Measurements from ENCODE around the gene TRAPPC2L.

TRAPPC2L gene

DNA sequence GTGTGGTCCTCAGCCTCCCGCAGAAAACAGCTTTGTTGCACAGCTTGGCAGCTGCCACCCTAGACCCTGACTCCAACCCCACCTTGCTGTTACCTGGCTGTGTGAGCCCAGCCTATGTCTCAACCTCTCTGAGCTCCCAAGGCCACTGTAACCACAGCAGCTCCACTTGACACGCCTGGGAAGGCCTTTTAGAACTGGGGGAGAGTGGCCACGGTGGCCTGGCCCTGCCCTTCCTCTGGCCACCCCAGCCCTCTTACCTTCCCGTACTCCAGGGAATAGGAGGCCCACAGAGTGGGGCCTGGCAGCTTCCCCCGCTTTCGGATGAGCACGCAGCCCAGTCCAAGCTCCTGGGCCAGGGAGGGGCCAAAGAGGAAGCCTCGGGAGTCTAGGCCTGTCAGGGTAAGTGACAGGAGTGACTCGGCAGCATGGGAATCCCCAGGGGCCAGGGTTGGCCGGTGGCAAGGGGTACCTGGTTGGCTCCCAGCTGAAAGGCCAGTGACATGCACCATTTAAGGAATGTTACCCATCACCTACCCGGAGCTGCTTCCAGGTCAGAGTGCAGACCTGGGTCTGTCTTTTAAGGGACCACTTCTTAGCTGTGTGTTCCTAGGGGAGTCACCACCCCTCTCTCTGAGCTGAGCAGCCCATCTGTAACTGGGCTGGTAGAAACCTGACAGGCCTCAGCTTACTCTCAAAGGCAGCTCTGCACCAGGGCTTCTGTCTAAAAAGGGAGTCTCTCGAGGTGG lies 46.6 kb upstream of the TRAPPC2L start:
- TF ChIP-seq, protein P1, sequence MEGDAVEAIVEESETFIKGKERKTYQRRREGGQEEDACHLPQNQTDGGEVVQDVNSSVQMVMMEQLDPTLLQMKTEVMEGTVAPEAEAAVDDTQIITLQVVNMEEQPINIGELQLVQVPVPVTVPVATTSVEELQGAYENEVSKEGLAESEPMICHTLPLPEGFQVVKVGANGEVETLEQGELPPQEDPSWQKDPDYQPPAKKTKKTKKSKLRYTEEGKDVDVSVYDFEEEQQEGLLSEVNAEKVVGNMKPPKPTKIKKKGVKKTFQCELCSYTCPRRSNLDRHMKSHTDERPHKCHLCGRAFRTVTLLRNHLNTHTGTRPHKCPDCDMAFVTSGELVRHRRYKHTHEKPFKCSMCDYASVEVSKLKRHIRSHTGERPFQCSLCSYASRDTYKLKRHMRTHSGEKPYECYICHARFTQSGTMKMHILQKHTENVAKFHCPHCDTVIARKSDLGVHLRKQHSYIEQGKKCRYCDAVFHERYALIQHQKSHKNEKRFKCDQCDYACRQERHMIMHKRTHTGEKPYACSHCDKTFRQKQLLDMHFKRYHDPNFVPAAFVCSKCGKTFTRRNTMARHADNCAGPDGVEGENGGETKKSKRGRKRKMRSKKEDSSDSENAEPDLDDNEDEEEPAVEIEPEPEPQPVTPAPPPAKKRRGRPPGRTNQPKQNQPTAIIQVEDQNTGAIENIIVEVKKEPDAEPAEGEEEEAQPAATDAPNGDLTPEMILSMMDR (IDR thresholded peaks at IDR 0.05; ENCODE audit: low read depth, low read length): no peak
- no peak for DNase-seq (ENCODE audit: low read depth, low spot score)
- H3K4me3 ChIP-seq (ENCODE audit: low read depth, low read length): peak overlapping the region; percentile 61
- in situ Hi-C loops (cut with HindIII; ENCODE audit: low sequenced_read_pairs): no loop called here

DNA sequence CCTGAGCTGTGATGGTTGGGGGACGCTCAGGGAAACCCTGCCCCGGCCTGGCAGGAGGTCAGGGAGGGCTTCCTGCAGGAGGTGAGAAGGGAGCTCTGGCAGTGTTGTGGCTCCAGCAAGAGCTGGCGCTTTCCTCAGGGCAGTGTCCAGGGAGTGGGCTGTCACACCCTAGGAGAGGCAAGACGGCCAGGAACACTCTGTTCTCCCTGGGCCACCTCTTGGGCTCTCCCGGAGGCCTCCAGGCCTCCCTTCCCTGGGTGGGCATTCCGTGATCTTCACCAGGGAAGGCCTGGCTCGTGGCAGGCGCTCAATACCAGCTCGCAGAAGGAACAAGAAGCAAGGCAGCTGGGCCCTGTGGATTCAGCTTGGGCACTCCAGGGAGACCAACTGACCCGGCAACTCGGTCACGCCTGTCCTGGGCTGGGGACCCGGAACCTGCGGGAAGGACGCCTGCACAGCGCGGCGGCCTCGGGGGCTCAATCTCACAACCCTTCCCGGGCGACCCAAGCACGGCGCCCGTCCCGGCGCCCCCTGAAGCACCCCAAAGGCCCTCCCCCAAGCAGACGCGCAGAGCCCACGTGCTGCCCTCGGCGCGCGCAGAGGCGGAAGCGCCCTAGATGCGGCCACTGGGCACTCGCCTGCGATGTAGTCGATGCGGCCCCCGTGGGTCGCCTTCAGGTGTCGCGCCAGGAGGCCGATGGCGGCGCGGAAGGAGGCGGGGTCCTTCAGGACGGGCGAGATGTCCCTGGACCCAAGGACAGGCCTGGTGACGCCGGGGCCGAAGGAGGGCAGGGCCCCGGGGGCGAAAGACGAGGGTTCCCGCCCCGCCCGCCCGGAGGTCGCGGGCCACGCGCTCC lies 45.8 kb upstream of the TRAPPC2L start:
- peak; percentile 80 for DNase-seq (ENCODE audit: low read depth, low spot score)
- peak overlapping the region; percentile 61 for H3K4me3 ChIP-seq (ENCODE audit: low read depth, low read length)
- in situ Hi-C loops (cut with HindIII; ENCODE audit: low sequenced_read_pairs): no loop called here
- TF ChIP-seq, protein P1 (IDR thresholded peaks at IDR 0.05; ENCODE audit: low read depth, low read length): no peak

DNA sequence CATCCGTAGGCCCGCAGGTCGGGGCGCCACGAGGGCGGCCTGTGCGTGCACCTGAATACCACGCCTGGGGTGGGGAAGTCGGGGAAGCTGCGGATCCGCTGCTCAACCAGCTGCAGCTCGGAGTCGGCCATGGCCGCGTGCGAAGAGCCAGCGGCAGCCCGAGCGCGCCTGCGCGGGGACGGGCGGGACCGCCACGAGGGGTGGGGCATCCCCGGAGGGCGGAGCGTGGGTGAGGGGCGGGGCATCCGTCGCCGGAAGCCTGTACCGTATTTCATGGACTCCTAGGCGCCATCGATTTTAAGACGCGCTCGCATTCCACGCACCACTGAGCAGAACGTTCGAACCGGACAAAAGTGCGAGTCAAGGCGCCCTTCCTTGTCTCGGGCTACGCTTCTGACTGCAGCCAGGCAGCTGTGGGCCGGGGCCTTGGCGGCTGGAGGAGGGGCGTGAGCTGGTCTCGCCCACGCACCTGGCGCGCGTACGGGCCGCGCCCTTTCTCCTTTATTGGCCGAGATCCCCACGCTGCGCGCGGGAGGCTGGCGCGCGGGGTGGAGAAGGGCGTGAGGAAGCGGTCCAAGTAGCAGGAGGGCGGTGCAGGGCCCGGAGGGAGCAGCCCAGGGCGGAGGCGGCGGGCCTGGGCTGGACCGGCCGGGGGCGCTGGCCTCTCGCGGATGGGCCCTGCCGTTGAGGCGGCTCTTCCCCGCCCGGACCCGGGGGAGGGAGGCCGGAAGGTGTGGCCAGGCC lies 45.0 kb upstream of the TRAPPC2L start, which contains the start of gene APRT:
TSS of gene APRT (minus strand) at position 160 of the 744 bp plus-strand sequence. CDS start at position 131, 29 bp downstream.
- peak within 1 kb of the TSS; percentile 61 for H3K4me3 ChIP-seq (ENCODE audit: low read depth, low read length)
- DNase-seq (ENCODE audit: low read depth, low spot score): peak; percentile 94
- in situ Hi-C loops (cut with HindIII; ENCODE audit: low sequenced_read_pairs): no loop called here
- TF ChIP-seq, protein P1 (IDR thresholded peaks at IDR 0.05; ENCODE audit: low read depth, low read length): peak; percentile 21

DNA sequence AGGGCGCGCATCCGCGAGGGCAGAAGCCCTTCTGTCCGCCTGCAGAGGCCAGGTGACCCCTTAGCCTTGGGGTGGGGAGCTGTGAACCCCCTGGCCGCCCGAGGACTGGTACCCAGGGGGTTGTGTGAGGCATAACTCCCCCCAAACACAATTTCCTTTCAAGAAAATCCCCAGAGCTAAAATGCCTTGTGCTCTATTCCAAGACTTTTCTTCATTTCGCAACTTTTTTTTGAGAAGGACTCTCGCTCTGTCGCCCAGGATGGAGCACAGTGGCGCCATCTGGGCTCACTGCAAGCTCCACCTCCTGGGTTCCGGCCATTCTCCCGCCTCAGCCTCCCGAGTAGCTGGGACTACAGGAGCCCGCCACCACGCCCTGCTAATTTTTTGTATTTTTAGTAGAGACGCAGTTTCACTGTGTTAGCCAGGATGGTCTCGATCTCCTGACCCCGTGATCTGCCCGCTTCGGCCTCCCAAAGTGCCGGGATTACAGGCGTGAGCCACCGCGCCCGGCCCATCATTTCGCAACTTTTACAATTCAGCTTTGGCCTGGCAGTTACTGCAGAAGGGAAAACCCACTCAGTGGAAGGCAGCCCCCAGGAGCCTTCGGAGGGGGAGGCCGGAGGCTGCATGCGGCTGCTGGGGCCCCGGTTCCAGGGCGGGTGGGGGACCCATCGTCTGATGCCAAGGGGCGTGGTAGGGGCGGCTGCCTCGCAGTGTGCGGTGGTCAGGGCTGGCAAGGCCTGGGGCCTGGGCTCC lies 44.2 kb upstream of the TRAPPC2L start:
- peak; percentile 19 for DNase-seq (ENCODE audit: low read depth, low spot score)
- TF ChIP-seq, protein P1 (IDR thresholded peaks at IDR 0.05; ENCODE audit: low read depth, low read length): peak; percentile 2
- in situ Hi-C loops (cut with HindIII; ENCODE audit: low sequenced_read_pairs): no loop called here
- H3K4me3 ChIP-seq (ENCODE audit: low read depth, low read length): peak overlapping the region; percentile 42

DNA sequence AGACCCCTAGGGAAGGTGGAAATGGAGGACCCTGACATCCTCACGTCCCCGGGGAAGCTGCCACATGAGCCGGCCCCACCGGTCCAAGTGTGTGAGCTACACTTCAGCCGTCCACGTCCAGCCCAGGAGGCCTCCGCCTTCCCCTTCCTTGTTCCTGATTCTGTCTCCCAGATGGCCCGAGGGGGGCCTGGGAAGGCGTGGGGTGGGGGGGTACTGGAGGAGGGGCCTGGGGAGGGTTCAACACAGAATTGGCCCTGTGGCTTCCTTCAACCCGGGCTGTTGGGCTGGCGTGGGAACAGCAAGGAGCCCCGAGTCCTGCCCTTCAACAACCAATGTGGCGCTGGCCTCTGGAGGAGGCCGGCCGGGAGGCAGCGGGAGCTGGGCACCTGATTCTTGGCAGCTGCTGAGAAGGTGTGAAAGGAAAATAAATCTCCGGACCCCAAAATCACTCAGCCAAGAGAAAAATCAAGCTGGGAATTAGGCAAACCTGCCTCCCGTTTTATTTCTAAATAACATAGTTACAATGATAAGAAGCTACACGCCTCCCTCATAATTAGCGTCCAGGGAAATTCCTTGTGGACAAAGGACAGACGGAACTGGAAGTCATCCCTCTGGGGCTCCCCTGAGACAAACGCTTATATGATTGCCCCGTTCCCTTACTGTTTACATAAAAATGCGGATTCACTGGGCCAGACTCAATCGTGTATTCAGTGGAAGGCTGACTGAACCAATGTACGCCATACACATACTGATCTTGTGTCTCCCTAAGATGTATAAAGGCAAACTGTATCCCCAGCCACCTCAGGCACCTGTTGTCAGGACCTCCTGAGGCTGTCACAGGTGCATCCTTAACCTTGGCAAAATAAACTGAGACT lies 43.4 kb upstream of the TRAPPC2L start:
- DNase-seq (ENCODE audit: low read depth, low spot score): no peak
- TF ChIP-seq, protein P1 (IDR thresholded peaks at IDR 0.05; ENCODE audit: low read depth, low read length): no peak
- in situ Hi-C loops (cut with HindIII; ENCODE audit: low sequenced_read_pairs): no loop called here
- no peak overlapping the region for H3K4me3 ChIP-seq (ENCODE audit: low read depth, low read length)
